Thyroid gland (tissue), 4 donors: ENCODE measurements around the gene SLC22A9. TPM values are rescaled to one million over a fixed set of nuclear protein-coding genes. Genes with fewer than 3 reads are reported as not detected.
"Not testable (repeated sequence)": the region's sequence is repeated elsewhere in the genome, so short reads cannot be mapped to it uniquely, and the experiment has no call there.

Experiments used
- DNase-seq, 2 donors: peaks; one replicate each; pipeline ENCODE4 v3.0.0-alpha.2; 2019
- H3K27ac ChIP-seq, 3 donors: fragments of 200-600 bp; sonication (generic); 1 replicate in 2 of 3; 2 replicates in 1 of 3; pipeline ENCODE4 v1.5.1; 2016 to 2019; ENCODE audit warnings: mild to moderate bottlenecking in 1 of 3, moderate library complexity in 1 of 3
- H3K27me3 ChIP-seq: fragments of 200-600 bp; sonication (generic); one replicate; pipeline ENCODE4 v1.5.1; 2019
- H3K36me3 ChIP-seq, 2 donors: fragments of 200-600 bp; sonication (generic); one replicate each; pipeline ENCODE4 v1.5.1; 2016 to 2019
- H3K4me1 ChIP-seq, 2 donors: fragments of 200-600 bp; sonication (generic); one replicate each; pipeline ENCODE4 v1.5.1; 2017 to 2019
- H3K4me3 ChIP-seq, 3 donors: fragments of 200-600 bp; sonication (generic); replicated peaks in 1 of 3; 1 replicate in 2 of 3; 2 replicates in 1 of 3; pipeline ENCODE4 v1.5.1; 2016; ENCODE audit warnings: mild to moderate bottlenecking in 1 of 3
- H3K9me3 ChIP-seq: fragments of 200-600 bp; sonication (generic); one replicate; pipeline ENCODE4 v1.5.1; 2017
- POLR2A ChIP-seq, 2 donors: fragments of 450-650 bp; IDR thresholded peaks; one replicate each; pipeline ENCODE4 v1.6.1; 2017; ENCODE audit warnings: antibody characterized with exemption in 2 of 2, mild to moderate bottlenecking in 2 of 2, moderate library complexity in 1 of 2
- WGBS, 2 donors: methylation state at CpG; one replicate each; pipeline ENCODE4 v1.1.5; 2017; 5-methylcytosine and 5-hydroxymethylcytosine counted together
- intact Hi-C: fragments of 100-400 bp; cut with DNase I; formaldehyde crosslinking; loops from one replicate; pipeline ENCODE4 v1.15.1; 2023
- total RNA-seq, 4 donors: library from RNA; depleted of rRNA; stranded (reverse); fragments of >200 nt; gene quantifications; one replicate each; pipeline ENCODE4 v1.2.3, GENCODE V29; 2016
- TF ChIP-seq, protein P1 (sequence below), 6 experiments: fragments of 200-600 bp in 3 of 6; fragments of 450-650 bp in 3 of 6; sonication (generic) in 3 of 6; IDR thresholded peaks; one replicate each; pipeline ENCODE4 v1.5.1; 2016 to 2019; ENCODE audit warnings: antibody characterized with exemption in 6 of 6, mild to moderate bottlenecking in 2 of 6, inconsistent platforms in 1 of 6, moderate library complexity in 1 of 6

SLC22A9 gene
- total RNA-seq: not detected

DNA sequence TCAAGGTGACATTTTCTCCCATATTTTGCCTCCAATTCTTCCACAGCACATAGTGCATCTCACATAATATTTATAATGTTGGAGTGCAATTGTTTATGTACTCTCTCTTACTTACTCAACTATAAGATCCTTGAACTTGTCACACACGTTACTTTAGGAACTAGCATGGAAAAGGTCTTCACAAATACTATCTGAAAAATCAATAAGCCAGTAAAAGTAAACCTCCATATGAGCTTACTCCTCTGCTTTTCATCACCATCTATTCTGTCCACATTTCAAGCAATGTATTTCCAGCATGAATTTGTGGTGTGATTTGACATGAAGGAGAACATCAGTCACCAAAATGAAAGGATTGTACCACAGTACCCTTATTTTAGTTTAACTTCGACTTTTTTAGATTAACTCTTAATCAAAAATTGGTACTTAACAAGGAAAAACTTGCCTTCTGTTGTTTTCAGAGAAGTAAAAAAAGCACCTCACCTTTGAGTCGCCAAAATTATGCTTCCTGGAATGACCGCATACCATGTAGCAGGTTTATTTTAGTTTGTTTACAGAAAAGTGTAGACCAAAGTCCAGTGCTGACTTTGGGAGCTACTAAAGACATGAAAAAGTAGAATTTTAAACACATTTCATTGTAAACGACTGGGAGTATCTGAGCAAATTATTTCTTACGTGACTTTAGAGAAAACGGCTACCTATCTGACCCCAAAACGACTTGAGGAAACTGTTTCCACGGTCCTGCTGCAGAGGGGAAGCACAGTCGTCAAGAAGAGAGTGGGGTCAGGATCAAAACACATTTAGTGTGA lies at the start of gene SLC22A9:
Gene SLC22A9 (plus strand): TSS at position 621 of the 806 bp plus-strand sequence. CDS start 272 bp downstream, outside the sequence.
- 56 to 59% methylated on average over 10 of the region's 10 CpGs for WGBS, 2 donors
- intact Hi-C loops: no loop called here

DNA sequence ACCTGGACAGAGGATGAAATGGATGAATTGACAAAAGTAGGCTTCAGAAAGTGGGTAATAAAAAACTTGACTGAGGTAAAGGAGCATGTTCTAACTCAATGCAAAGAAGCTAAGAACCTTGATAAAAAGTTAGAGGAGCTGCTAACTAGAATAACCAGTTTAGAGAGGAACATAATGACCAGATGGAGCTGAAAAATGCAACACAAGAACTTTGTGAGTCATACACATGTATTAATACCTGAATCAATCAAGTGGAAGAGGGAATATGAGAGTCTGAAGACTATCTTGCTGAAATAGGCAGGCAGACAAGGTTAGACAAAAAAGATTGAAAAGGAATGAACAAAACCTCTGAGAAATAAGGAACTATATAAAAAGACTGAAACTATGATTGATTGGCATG lies 47.9 kb upstream of the SLC22A9 start:
- TF ChIP-seq, protein P1, sequence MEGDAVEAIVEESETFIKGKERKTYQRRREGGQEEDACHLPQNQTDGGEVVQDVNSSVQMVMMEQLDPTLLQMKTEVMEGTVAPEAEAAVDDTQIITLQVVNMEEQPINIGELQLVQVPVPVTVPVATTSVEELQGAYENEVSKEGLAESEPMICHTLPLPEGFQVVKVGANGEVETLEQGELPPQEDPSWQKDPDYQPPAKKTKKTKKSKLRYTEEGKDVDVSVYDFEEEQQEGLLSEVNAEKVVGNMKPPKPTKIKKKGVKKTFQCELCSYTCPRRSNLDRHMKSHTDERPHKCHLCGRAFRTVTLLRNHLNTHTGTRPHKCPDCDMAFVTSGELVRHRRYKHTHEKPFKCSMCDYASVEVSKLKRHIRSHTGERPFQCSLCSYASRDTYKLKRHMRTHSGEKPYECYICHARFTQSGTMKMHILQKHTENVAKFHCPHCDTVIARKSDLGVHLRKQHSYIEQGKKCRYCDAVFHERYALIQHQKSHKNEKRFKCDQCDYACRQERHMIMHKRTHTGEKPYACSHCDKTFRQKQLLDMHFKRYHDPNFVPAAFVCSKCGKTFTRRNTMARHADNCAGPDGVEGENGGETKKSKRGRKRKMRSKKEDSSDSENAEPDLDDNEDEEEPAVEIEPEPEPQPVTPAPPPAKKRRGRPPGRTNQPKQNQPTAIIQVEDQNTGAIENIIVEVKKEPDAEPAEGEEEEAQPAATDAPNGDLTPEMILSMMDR (IDR thresholded peaks at IDR 0.05): no peak
- TF ChIP-seq POLR2A (IDR thresholded peaks at IDR 0.05): no peak
- no peak for DNase-seq
- no peaks in the 10 kb centered on the region for H3K36me3 ChIP-seq
- intact Hi-C loops: no loop called here
- H3K4me3 ChIP-seq: no peak overlapping the region
- no peaks in the 10 kb centered on the region for H3K27me3 ChIP-seq
- H3K9me3 ChIP-seq: no peaks in the 10 kb centered on the region
- H3K27ac ChIP-seq: no peak overlapping the region
- H3K4me1 ChIP-seq: no peaks in the 10 kb centered on the region

More for the DNA sequence above, at the start of gene SLC22A9:
- DNase-seq: no peak
- no peaks in the 10 kb centered on the region for H3K4me1 ChIP-seq
- no peak within 1 kb of the TSS for H3K4me3 ChIP-seq
- no peak for TF ChIP-seq POLR2A (IDR thresholded peaks at IDR 0.05)
- TF ChIP-seq, protein P1 (IDR thresholded peaks at IDR 0.05): no peak
- no peaks in the 10 kb centered on the region for H3K27me3 ChIP-seq
- no peaks in the 10 kb centered on the region for H3K9me3 ChIP-seq
- no peaks in the 10 kb centered on the region for H3K36me3 ChIP-seq
- H3K27ac ChIP-seq: no peak within 1 kb of the TSS

DNA sequence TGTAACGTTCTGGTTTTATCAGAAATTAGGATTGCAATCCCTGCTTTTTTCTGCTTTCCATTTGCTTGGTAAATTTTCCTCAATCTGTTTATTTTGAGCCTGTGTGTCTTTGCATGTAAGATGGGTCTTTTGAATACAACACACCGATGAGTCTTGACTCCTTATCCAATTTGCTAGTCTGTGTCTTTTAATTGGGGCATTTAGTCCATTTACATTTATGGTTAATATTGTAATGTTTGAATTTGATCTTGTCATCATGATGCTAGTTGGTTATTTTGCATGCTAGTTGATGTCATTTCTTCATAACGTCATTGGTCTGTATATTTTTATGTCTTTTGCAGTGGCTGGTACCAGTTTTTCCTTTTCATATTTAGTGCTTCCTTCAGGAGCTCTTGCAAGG lies 34.5 kb upstream of the SLC22A9 start:
- H3K27ac ChIP-seq, H3K9me3 ChIP-seq, DNase-seq, H3K4me1 ChIP-seq, H3K36me3 ChIP-seq, H3K4me3 ChIP-seq, intact Hi-C loops, H3K27me3 ChIP-seq: not testable (repeated sequence)
- 69 to 76% methylated on average over 3 of the region's 3 CpGs for WGBS, 2 donors

DNA sequence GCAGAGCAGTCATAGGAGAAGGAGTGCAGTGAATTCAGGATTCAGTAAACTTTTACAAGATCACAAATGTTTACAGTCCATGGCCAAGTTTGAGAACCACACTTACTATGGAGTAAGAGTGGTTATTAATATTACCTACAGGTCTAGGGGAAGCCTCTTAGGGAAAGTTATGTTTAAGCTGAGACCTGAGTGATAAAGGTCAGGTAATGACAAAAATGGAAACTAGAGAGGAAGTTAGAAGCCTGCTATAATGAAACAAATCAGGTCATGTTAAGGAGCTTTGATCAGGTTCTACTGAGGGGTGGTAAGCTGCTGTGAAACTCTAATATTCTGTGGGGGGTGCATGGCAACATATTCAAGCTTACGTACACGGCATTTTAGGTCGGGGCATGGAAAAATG lies 32.5 kb upstream of the SLC22A9 start:
- 83 to 95% methylated on average over 3 of the region's 3 CpGs for WGBS, 2 donors
- no peaks in the 10 kb centered on the region for H3K9me3 ChIP-seq
- no peaks in the 10 kb centered on the region for H3K4me1 ChIP-seq
- no peak overlapping the region for H3K27ac ChIP-seq
- intact Hi-C loops: no loop called here
- TF ChIP-seq, protein P1 (IDR thresholded peaks at IDR 0.05): no peak
- TF ChIP-seq POLR2A (IDR thresholded peaks at IDR 0.05): no peak
- no peaks in the 10 kb centered on the region for H3K36me3 ChIP-seq
- DNase-seq: no peak
- H3K4me3 ChIP-seq: no peak overlapping the region
- H3K27me3 ChIP-seq: no peaks in the 10 kb centered on the region

DNA sequence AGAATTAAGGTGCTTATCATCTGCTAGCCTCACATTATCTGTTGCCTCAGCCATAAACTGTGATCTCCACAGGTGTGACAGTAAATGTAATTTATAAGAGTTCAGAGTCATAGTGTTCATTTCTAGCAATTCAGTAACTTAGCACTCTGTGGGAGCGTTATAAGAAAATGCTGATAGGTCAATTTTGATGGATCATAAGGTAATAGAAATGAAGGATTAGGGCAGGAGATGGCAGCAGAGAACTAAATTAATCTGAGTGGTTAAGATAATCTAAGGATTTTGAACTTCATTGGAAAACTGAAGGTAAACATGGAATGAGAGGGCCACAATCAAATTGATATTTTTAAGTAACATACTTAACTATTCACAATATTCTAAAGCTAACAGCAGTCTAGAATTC lies 26.5 kb upstream of the SLC22A9 start:
- WGBS, 2 donors: 88 to 96% methylated on average over 1 of the region's 1 CpG
- H3K4me3 ChIP-seq: no peak overlapping the region
- TF ChIP-seq, protein P1 (IDR thresholded peaks at IDR 0.05): no peak
- no peak for TF ChIP-seq POLR2A (IDR thresholded peaks at IDR 0.05)
- intact Hi-C loops: no loop called here
- H3K9me3 ChIP-seq: no peaks in the 10 kb centered on the region
- H3K36me3 ChIP-seq: no peaks in the 10 kb centered on the region
- H3K4me1 ChIP-seq: no peaks in the 10 kb centered on the region
- H3K27me3 ChIP-seq: no peaks in the 10 kb centered on the region
- H3K27ac ChIP-seq: no peak overlapping the region
- no peak for DNase-seq
